Prostate gland (tissue), 2 donors: ENCODE measurements around the gene RHBDD1. TPM values are rescaled to one million over a fixed set of nuclear protein-coding genes. Genes with fewer than 3 reads are reported as not detected.

Source experiments
- DNase-seq: peaks from one replicate; pipeline ENCODE4 v3.0.0-alpha.2; 2019; ENCODE audit warnings: low spot score
- H3K27ac ChIP-seq, 2 donors: fragments of 200-600 bp; sonication (generic); 2 replicates each; pipeline ENCODE4 v1.5.1; 2017 to 2019
- H3K27me3 ChIP-seq: fragments of 200-600 bp; sonication (generic); replicated peaks from 2 replicates; pipeline ENCODE4 v1.5.1; 2019; ENCODE audit not compliant: insufficient read depth
- H3K36me3 ChIP-seq, 2 donors: fragments of 200-600 bp; sonication (generic); 1 replicate in 1 of 2; 2 replicates in 1 of 2; pipeline versions ENCODE4 v1.5.1 to v1.8.1; 2017 to 2019
- H3K4me1 ChIP-seq: fragments of 200-600 bp; sonication (generic); replicated peaks from 2 replicates; pipeline ENCODE4 v1.5.1; 2019
- H3K4me3 ChIP-seq, 2 donors: fragments of 200-600 bp; sonication (generic); 2 replicates each; pipeline ENCODE4 v1.5.1; 2017 to 2019
- H3K9me3 ChIP-seq: fragments of 200-600 bp; sonication (generic); 2 replicates; pipeline ENCODE4 v1.5.1; 2017
- CTCF ChIP-seq, 4 experiments: fragments of 200-600 bp in 2 of 4; fragments of 450-650 bp in 2 of 4; sonication (generic) in 2 of 4; IDR thresholded peaks; 1 replicate in 3 of 4; 2 replicates in 1 of 4; pipeline ENCODE4 v1.5.1; 2016 to 2019; ENCODE audit warnings: antibody characterized with exemption in 4 of 4, mild to moderate bottlenecking in 2 of 4, moderate library complexity in 2 of 4
- POLR2A ChIP-seq: fragments of 450-650 bp; IDR thresholded peaks from one replicate; pipeline ENCODE4 v1.6.1; 2016; ENCODE audit warnings: antibody characterized with exemption, mild to moderate bottlenecking
- POLR2AphosphoS5 ChIP-seq: sonication (generic); formaldehyde crosslinking; IDR thresholded peaks from one replicate; pipeline ENCODE4 v1.6.1; 2017; ENCODE audit warnings: antibody characterized with exemption
- WGBS: methylation state at CpG from one replicate; pipeline ENCODE4 v1.1.5; 2018; 5-methylcytosine and 5-hydroxymethylcytosine counted together
- intact Hi-C: fragments of 100-400 bp; cut with DNase I; formaldehyde crosslinking; loops from one replicate; pipeline ENCODE4 v1.14.2; 2022
- total RNA-seq, 2 donors: library from RNA; depleted of rRNA; stranded (reverse); fragments of >200 nt; gene quantifications; one replicate each; pipeline ENCODE4 v1.1.0, GENCODE V29; 2016

Gene RHBDD1
- total RNA-seq, 2 donors from 2014 or later: 16.5 to 33.5 TPM

GRCh38 chr2:226956659-226957058 lies 120.8 kb downstream of the RHBDD1 start:
- no peak for DNase-seq
- intact Hi-C loops: no loop called here
- Histone ChIP-seq H3K27me3 (no peaks in the 10 kb centered on the region), H3K27ac (no peak overlapping the region), H3K4me3 (no peak overlapping the region), H3K9me3 (no peaks in the 10 kb centered on the region), H3K4me1 (no peaks in the 10 kb centered on the region), H3K36me3 (no peaks in the 10 kb centered on the region)
- TF ChIP-seq POLR2AphosphoS5 (no peak), POLR2A (no peak), CTCF (IDR thresholded peaks at IDR 0.05) (no peak)
- WGBS: 84% methylated on average over 1 of the region's 1 CpG

- intact Hi-C loops: no loop called here
- H3K27me3 ChIP-seq: no peaks in the 10 kb centered on the region
- 94% methylated on average over 1 of the region's 1 CpG for WGBS
- no peaks in the 10 kb centered on the region for H3K9me3 ChIP-seq
- no peak overlapping the region for H3K4me3 ChIP-seq
- no peaks in the 10 kb centered on the region for H3K36me3 ChIP-seq
- H3K4me1 ChIP-seq: no peaks in the 10 kb centered on the region
- no peak overlapping the region for H3K27ac ChIP-seq
- DNase-seq: no peak
- TF ChIP-seq CTCF (IDR thresholded peaks at IDR 0.05) (no peak), POLR2A (no peak), POLR2AphosphoS5 (no peak)
These were observed 123.6 kb downstream of the RHBDD1 start for GRCh38 chr2:226959418-226959817.

- WGBS: 85% methylated on average over 3 of the region's 3 CpGs
- TF ChIP-seq POLR2AphosphoS5 (no peak), CTCF (IDR thresholded peaks at IDR 0.05) (no peak), POLR2A (no peak)
- Histone ChIP-seq H3K27me3 (no peaks in the 10 kb centered on the region), H3K4me1 (no peaks in the 10 kb centered on the region), H3K36me3 (no peaks in the 10 kb centered on the region), H3K4me3 (no peak overlapping the region), H3K27ac (no peak overlapping the region), H3K9me3 (no peaks in the 10 kb centered on the region)
- DNase-seq: no peak
- intact Hi-C loops: no loop called here
These were observed 126.4 kb downstream of the RHBDD1 start for GRCh38 chr2:226962176-226962773.

GRCh38 chr2:226963528-226963927 lies 127.7 kb downstream of the RHBDD1 start:
- TF ChIP-seq POLR2A (no peak), CTCF (IDR thresholded peaks at IDR 0.05) (no peak), POLR2AphosphoS5 (no peak)
- no peaks in the 10 kb centered on the region for H3K36me3 ChIP-seq
- no peaks in the 10 kb centered on the region for H3K27me3 ChIP-seq
- DNase-seq: no peak
- 45% methylated on average over 1 of the region's 1 CpG for WGBS
- intact Hi-C loops: no loop called here
- no peaks in the 10 kb centered on the region for H3K9me3 ChIP-seq
- no peak overlapping the region for H3K4me3 ChIP-seq
- no peaks in the 10 kb centered on the region for H3K4me1 ChIP-seq
- H3K27ac ChIP-seq: no peak overlapping the region

- Histone ChIP-seq H3K36me3 (no peaks in the 10 kb centered on the region), H3K4me3 (no peak overlapping the region), H3K27ac (no peak overlapping the region), H3K9me3 (no peaks in the 10 kb centered on the region), H3K4me1 (no peaks in the 10 kb centered on the region), H3K27me3 (no peaks in the 10 kb centered on the region)
- WGBS: 93% methylated on average over 1 of the region's 1 CpG
- DNase-seq: no peak
- intact Hi-C loops: no loop called here
- no peak for TF ChIP-seq CTCF (IDR thresholded peaks at IDR 0.05)
- TF ChIP-seq POLR2AphosphoS5: no peak
- no peak for TF ChIP-seq POLR2A
These were observed 129.5 kb downstream of the RHBDD1 start for GRCh38 chr2:226965376-226965775.
